Measurements from ENCODE around the gene TEX19.
"Not testable (repeated sequence)": the region's sequence is repeated elsewhere in the genome, so short reads cannot be mapped to it uniquely, and the experiment has no call there.

TEX19 gene

GRCh38 chr17:82338858-82339633, 20.0 kb upstream of the TEX19 start:
- peak; percentile 88 for DNase-seq (ENCODE audit: low spot score)

GRCh38 chr17:82339634-82340580, 19.1 kb upstream of the TEX19 start:
- no peak for DNase-seq (ENCODE audit: low spot score)

DNA sequence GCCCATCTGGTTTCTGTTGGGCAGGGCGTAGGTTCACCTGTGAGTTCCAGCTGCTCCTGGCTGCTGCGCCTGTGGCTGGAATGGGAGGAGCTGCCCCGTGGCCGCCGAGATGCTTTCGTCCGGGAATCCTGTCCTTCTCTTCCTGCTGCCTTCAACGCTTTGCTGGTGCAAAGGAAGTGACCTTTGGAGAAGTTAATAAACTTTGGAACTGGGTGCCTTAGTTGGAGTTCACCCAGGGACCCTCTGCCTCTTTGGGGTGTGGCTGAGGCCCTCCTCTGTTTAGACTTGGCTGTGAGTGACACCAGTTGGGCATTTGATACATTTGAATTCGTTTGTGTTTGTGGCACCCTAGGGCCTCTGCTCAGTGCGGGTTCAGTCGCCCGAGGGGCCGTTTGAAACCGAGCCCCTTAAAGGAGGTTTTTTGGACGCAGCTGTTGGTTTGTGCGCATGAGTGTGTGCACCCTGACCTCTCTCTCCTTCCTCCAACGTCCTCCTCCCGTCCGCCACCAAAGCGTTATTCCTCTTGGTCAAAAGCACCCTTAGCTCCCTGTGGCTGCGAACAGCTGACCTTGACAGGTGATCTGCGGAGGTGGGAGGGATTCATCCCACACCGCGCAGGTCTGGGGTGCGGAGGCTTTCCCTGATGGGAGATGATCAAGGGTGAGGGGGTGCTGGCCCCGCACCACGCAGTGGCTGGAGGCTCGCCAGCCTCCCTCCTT, 16.5 kb upstream of the TEX19 start:
- no peak for DNase-seq (ENCODE audit: low spot score)

DNA sequence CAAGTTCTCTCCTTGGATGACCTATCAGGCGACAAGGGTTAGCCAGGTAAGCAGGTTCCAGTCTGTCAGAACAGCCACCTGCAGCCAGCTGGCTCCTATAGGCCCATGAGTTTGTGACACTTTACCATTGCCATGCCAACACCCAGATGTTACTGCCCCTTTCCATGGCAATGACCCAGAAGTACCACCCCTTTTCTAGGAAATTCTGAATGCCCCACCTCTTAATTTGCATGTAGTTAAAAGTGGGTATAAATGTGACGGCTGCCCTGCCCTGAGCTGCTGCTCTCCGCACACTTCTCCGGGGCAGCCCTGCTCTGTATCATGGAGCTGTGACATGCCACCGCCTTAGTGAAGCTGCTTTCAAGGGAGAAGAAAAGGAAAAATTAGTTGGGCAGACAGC, 15.5 kb upstream of the TEX19 start:
- no peak for DNase-seq (ENCODE audit: low spot score)

DNA sequence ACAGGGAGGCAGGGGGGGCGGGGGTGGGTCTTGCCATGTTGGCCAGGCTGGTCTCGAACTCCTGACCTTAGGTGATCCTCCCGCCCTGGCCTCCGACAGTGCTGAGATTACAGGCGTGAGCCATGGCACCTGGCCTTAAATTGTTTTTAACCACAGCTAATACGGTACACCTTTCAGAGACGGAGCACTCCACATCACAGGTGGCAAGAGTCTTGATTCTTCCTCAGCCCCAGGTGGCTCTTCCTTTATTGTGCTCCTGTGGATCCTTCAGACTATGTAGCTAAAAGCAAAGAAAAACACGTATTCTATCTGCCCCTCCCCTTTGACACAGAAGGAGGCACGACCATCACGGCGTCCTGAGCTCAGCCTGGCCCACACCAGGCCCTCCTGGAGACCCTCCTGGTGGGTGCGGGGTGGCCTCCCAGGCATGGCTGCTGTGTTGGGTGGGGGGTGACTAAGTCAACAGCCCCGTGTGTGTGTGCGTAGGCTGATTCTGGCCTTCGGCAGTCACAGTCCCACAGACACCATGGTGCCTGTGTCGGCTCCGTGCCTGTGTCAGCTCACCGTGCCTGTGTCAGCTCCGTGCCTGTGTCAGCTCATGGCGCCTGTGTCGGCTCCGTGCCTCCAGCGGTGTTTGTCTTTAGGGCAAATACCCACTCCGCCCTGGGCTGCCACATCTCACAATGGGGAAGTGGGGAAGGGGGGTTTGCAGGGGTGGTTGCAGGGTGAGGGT, 14.7 kb upstream of the TEX19 start:
- no peak for DNase-seq (ENCODE audit: low spot score)

DNA sequence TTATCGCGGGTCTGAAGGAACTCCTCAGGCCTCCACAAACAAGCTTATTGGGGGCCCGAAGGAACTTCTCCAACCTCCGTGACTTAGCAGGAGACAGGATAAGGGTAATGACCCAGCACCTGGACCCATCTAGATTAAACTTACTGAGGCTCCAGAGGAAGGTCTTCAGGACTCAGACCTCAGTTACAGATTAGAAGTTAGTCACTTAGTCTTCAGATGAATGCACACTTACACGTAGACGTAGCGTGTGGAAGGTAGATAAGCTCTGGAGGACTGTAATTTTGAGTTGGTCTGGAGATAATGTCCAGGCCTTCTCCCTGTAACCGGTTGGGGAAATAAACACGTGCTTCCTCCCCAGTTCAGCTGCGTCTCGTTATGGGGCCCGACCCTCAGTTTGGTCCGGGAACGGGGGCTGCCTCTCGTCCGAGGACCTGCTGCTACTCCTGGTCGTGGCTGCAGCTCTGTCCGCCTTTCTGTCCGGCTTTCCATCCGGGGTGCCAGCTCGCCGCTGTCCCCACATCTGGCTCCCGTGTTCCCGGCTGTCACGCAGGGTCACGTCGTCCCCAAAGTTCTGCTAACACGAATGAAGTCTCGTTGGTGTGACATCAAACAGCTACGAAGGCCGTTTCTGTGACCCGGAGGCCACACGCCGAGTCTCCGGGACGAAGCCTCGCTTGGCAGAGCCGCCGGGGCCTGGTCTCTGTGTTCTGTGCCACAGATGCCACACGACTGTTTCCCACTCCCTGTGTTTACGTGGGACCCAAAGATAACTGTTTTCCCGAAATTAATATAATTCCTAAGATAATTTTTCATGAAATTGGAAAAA, 13.7 kb upstream of the TEX19 start:
- DNase-seq (ENCODE audit: low spot score) = no peak

DNA sequence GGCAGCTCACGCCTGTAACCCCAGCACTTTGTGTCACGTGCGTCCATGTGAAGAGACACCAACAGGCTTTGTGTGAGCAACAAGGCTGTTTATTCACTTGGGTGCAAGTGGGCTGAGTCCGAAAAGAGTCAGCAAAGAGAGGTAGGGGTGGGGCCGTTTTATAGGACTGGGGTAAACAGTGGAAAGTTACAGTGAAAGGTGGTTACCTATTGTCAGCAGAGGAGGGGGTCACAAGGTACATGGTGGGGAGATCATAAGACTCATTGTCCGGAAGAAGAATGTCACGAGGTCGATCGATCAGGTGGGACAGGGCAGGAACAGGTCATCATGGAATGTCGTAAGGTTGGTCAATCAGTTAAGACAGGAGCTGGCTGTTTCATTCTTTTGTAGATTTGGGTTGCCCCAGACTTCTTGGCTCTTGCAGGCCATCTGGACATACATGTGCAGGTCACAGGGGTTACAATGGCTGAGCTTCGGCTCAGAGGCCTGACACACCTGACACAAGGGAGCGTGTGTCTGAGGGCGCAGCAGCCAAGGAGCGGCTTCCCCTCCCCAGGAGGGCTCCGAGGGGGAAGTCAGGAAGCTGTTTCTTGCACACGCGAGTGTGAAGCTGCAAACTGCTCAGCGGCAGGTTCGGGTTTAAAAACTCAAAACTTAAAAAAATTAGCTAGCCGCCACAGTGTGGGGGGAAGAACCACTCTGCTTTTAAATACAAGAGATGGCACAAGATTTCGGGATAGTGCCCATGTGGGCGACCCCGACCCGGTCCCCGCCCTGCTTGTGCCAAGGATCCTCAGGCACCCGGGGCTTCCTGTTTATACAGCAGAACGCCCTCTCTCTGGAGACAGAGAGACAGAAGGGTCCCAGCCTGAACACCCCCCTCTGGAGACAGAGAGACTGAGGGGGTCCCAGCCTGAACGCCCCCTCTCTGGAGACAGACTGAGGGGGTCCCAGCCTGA, 12.4 kb upstream of the TEX19 start:
- no peak for DNase-seq (ENCODE audit: low spot score)

DNA sequence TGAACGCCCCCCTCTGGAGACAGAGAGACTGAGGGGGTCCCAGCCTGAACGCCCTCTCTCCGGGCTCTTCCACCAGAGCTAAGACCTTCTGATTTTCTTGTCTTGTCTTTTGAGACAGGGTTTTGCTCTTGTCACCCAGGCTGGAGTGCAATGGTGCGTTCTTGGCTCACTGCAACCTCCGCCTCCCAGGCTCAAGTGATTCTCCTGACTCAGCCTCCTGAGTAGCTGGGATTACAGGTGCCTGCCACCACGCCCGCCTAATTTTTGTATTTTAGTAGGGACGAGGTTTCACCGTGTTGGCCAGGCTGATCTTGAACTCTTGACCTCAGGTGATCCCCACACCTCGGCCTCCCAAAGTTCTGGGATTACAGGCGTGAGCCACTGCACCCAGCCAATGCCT, 11.1 kb upstream of the TEX19 start:
- DNase-seq (ENCODE audit: low spot score) = not testable (repeated sequence)

- DNase-seq (ENCODE audit: low spot score) = no peak
Measured at GRCh38 chr17:82348434-82348833, 10.6 kb upstream of the TEX19 start.

DNA sequence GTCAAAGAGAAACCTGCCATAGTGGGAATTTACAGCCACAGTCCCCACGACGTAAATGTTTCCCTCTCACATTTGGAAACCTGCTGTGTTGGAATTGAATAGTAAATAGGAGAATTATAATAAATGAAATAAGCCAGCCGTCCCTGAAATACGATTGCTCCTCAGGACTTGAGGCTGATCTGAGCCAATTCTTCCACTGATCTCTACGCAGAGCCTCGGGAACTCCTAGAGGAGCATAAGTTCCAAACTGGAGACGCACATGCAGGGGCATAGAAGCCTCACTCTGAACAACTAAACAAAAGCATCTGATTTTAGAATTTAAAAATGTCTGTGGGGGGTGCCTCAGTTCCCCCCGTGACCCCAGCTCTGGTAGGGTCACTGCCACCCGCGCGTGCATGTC, 10.2 kb upstream of the TEX19 start:
- no peak for DNase-seq (ENCODE audit: low spot score)

DNA sequence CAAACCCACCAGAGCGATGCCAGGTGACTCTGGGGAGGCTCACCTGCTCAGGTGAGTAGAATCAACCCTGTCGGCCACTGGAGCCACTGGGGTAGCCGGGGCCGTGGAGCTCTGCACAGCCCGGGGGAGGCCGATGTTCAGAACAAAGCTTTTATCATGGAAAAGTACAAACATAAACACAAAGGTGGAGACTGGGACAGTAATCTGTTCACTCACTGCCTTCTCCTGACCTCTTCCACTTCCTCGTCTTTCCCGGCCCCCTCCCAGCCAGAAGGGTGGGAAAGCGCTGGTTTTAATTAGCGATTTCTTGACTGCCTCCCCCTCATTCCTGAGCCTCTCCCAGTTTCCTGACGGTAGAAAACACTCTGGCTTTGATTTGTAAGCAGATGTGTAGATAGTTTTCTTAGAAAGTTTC, 9.8 kb upstream of the TEX19 start:
- no peak for DNase-seq (ENCODE audit: low spot score)

DNA sequence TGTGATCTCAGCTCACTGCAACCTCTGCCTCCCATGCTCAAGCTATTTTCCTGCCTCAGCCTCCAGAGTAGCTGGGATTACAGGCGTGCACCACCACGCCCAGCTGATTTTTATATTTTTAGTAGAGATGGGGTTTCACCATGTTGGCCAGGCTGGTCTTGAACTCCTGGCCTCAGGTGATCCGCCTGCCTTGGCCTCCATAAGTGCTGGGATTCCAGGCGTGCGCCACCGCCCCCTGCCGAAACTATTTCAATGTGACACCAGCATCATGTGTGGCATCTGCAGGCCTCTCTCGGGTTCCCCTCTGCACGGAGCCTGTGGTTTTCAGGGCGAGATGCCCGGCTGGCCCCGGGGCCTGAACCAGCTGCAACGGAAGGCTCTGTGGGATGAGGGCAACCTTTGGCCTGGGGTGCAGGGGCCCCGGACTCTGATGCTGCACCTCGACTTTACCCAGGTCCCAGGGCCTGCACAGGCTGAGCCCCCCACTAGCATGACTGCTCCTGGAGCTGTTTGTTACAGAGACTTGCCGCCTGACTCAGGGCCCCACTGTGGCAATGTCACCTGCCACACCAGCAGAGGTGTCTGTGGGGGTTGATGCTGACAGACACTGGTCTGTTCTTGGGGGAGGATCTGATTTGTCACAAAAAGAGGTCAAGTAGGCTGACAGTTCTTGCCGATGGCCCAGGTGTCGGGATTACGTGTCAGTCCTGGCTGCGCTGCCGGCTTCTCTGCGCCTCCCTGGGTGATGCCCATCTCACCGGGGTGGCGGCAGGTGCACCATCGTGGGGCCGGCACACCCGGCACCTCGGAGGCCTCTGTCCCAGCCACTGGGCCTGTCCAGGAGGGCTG, 8.6 kb upstream of the TEX19 start:
- DNase-seq (ENCODE audit: low spot score) = no peak

GRCh38 chr17:82351254-82351712, 7.8 kb upstream of the TEX19 start:
- no peak for DNase-seq (ENCODE audit: low spot score)

DNA sequence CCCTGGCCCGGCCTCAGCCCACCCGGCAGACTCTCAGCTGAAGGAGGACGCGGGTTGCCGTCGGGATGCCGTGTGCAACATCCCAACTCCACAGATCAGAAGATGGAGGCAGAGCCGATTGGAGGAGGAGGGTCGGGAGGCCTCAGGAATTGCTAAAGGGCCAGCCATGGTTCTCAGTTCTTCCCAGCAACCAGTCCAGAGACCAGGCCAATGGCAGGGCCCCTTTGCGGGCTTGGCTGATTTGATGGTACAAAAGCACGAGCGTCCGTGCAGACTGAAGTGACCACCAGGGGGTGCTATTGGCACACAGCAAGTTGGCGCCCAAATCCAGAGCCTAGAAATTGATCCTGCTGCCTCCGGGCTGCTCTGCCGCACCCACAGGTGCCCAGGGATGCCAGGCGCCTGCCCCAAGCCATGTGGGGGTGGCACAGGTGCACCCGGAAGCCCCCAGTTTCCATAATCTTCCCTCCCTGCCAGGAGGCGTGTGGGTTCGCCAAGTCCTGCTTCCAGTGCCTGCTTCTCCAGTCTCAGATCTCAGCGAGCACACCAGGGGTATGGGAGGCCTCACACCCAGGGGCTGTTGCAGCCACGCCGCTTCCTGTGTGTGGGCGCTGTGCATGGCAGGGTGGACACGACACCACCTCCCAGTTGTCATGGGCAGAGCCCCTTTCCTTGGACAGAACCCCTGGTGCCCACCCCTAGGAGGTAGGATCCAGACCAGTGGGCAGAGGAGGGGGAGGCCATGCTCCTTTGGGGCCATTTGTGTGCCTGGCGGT, 7.1 kb upstream of the TEX19 start:
- DNase-seq (ENCODE audit: low spot score) = peak; percentile 67

GRCh38 chr17:82353484-82353883, 5.6 kb upstream of the TEX19 start:
- DNase-seq (ENCODE audit: low spot score) = no peak

GRCh38 chr17:82354804-82355308, 4.2 kb upstream of the TEX19 start:
- no peak for DNase-seq (ENCODE audit: low spot score)

- no peak for DNase-seq (ENCODE audit: low spot score)
Measured at GRCh38 chr17:82355770-82356427, 3.1 kb upstream of the TEX19 start.

All from COLO829 (cell line).